C1 segment of cervical spinal cord (tissue), 14 donors: ENCODE data around the gene GTPBP8.
A peak's percentile ranks its signal among the peaks of the same experiment; 100 is the strongest.
"Not testable (repeated sequence)": the region's sequence is repeated elsewhere in the genome, so short reads cannot be mapped to it uniquely, and the experiment has no call there.

Source experiments
- DNase-seq, 14 donors: peaks; one replicate each; lab custom pipeline; 2025; lab: John Stamatoyannopoulos, UW

GTPBP8 gene

GRCh38 chr3:113000691-113001090 lies 9.9 kb downstream of the GTPBP8 start:
- no peak for DNase-seq

DNA sequence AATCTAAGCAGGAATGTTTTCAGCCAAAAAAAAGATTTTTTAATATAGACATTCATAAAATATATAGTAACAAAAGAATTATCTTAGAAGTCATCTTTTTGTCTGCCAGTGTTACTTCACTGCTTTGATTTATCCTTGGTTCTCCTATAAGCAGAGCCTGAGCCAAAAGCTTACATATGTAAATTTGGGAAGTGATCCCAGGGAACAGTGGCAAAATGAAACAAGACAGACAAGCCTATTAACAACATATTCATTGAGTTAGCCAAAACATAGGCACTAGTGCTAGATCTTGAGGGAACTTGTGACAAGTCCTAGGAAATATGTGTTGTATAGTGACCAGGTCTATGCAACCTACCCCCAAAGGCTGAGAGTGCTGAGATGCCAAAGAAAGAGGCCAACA lies 11.3 kb downstream of the GTPBP8 start:
- DNase-seq, result no peak

GRCh38 chr3:113002679-113003078 lies 11.9 kb downstream of the GTPBP8 start:
- no peak for DNase-seq

DNA sequence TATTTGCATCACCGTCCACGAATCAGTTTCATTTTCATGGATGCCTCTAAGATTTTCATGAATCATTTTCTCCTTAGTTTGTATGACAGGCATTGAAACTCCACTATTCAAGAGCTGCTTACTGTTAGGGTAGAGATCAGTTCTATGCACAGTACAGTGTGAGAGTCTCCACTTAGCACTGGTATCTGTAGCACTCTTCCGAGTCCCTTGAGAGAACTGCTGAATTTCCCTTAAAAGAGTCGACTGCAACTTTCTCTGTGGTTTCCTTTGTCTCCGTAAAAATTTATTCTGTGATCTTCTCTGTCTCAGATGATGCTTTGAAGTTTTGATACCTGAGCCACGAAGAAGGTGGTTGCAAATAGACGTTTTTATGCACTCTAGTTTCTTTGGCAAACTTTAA lies 14.8 kb downstream of the GTPBP8 start:
- DNase-seq, result no peak

GRCh38 chr3:113006359-113007056 lies 15.7 kb downstream of the GTPBP8 start:
- no peak for DNase-seq

DNA sequence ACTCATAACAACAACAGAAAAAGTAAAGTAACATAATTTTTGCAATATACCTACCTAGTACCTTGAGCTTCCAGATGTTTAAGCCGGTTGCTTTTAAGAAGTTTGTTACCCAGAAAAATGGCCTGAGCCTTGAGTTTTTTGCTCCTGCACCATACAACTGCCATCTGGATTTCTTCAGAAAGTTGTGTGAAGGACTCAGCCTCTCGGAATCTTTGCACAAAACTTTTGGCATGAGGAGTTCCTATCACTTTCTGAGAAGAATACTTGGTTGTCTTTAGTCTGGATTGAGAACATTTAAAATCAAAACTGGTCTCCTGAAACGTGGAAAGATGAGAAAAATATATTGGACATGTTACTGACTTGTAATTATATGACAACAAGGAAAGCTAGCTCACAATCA lies 17.3 kb downstream of the GTPBP8 start:
- no peak for DNase-seq

DNA sequence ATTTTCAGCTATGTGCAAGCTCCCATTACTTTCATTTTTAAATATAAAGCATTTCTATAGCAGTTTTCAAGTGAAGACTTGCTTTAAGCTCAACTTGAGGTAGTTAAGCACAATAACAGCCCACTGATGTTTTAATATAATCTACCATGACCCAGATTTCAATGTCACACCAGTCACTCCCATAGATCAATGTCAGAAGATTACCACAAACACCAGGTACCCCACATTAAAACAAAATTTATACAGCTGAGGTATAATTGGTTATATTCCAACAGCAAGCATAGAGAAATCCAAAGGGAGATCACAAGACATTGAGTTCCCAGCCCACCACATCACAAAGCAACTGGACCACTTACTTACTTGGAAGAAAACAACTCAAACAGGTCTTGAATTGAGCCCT lies 22.8 kb downstream of the GTPBP8 start:
- DNase-seq, result no peak

DNA sequence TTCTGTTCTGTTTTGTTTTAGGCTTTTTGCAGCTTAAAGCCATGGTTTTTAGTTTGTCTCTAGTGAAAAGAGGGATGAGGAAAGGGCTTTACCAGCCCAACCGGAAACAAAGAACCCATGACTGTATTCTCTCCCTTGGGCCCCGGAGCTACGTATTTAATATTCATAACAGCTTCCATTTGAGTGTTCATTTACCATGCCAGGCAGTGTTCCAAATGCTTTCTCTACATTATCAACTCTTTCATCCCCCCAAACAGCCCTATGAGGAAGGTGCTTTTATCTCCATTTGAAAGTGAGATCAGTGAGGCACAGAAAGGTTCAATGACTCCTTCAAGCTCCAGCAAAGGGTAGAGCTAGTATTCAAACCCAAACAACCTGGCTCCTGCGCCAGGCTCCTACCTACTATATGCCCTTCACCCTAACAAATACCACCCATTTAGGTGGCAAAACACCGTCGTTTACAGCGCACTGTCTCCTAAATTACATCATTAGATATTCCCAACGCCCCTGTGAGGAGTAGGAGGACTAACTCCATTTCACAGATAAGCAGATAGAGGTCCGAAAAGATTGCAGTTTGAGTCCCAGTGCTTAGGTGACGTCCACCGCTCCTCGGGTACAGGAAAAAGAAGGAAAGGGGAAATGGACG lies 27.9 kb downstream of the GTPBP8 start:
- peak in 3 of 14 donors; percentile 39 to 66 (median 42) for DNase-seq

DNA sequence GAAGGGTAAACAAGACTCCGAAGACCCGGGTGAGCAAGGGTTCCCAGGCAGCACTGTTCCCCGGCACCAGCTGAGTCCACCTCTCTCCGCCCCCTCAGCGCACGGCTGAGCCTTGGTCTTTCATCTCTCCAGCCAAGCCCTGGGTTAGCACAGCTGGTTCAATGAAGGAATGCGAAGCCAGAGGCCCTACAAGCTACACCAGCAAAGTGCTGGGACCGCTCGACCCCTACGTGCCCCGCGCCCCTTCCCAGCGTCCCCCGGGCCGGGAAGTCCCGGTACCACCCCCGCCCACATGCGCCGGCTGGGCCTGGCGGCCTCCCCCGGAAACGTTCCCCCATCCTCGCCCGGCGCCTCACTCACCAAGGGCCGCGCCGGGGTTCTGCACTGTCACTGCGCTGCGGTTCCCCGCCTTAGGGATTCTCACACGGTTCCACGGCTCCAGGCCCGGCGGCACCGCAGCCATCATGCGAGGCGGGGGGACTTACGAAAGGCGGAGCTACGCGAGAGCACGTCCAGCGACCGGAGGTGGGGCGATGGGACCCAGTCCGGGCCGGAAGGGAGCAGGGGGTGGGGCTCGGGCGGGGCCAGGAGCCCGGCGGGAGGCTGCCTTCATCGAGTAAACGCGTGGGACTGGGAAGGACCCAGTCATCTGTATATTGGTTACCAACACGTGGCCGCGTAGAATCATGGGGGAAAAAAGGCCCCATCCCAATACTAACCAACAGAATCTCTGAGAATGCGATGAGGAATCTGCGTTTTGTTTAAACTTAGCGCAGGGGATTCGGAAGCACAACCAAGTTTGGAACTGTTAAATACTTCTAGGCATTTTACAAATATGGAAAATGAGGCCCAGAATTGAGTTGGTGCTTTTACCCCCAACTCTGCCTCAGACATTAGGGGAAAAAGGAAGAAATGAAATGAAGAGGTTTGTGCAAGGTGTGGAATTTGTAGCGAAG lies 28.7 kb downstream of the GTPBP8 start:
- DNase-seq, result peak; percentile 38 to 98 (median 95)

- no peak for DNase-seq
Measured at GRCh38 chr3:113021471-113021870, 30.7 kb downstream of the GTPBP8 start.

- DNase-seq, result no peak
Measured at GRCh38 chr3:113034011-113034410, 43.2 kb downstream of the GTPBP8 start.

DNA sequence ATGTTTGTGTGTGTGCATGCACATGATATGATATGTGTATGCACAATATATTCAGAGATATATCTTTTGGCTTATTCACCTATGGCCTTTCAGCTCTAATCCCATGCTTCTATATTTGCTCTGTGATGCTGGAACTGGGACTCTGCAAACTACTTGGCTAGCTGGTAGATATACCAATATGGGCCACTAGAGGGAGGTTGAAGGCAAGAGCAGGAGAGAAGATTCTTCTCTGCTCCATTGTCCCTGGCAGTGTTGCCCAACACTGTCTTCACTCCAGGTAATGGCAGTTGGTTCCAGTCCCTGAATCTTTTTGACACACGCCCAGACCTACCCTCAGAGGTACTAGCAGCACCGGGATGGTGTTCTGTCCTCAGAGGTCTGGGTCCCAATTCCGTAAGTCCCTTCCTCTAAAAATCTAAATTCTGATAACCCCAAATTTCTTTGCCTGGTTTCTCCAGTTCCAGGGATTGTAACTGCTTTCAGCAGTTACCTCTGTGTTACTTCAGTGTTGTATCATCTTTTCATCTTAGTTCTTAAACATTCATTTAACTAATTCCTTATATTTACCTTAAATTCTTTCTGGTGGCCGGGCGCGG lies 44.7 kb downstream of the GTPBP8 start:
- DNase-seq, result peak in 4 of 14 donors; percentile 1 to 14 (median 6)

GRCh38 chr3:113038328-113038727 lies 47.5 kb downstream of the GTPBP8 start:
- DNase-seq, result no peak

GRCh38 chr3:113039546-113039945 lies 48.8 kb downstream of the GTPBP8 start:
- no peak for DNase-seq

- DNase-seq, result no peak
Measured at GRCh38 chr3:113040231-113040630, 49.4 kb downstream of the GTPBP8 start.

GRCh38 chr3:113043686-113044085 lies 52.9 kb downstream of the GTPBP8 start:
- DNase-seq, result no peak

- not testable (repeated sequence) for DNase-seq
Measured at GRCh38 chr3:113046186-113046965, 55.6 kb downstream of the GTPBP8 start.

DNA sequence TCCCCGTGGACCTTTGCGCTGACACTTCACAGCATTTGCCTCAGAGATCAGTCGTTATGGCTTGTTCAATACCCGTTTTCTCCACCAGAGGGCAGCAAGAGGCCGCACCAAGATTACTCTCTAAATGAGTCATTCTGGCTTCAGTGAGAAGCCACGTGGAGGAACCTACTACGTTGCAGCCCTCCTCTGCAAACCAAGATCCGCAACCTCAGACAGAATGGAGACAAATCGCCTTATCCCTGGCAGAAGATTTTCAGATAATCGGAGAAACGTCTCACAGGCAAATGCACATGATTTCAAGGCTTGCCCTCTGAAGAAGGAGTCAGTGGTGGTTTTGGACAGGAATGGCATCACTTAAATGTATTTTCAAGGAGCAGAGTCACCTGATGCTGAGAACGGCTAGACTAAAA lies 60.5 kb downstream of the GTPBP8 start:
- peak; percentile 10 to 91 (median 75) for DNase-seq
